Measurements from ENCODE around the gene PTPRN2. TPM values are rescaled to one million over a fixed set of nuclear protein-coding genes. Genes with fewer than 3 reads are reported as not detected.

The PTPRN2 gene
- total and polyA plus RNA-seq, 2 of the 13 experiments (the other 11 are each of a cell fraction or from before 2014, with no cell fraction given): 2.5 to 24.2 TPM

- no peak overlapping the region for H3K4me2 ChIP-seq (ENCODE audit: low read depth, low read length)
- H3K79me2 ChIP-seq (ENCODE audit: insufficient read depth, low read length): no peaks in the 10 kb centered on the region
- ChIA-PET POLR2A (no interaction called here), CTCF (ENCODE audit: low intra/inter-chr PET ratio, low total read pairs) (no interaction called here)
- H3K36me3 ChIP-seq (replicated peaks in 1 of 2; ENCODE audit: control insufficient read depth in 1 of 2, insufficient read depth in 2 of 2, low read length in 2 of 2): no peaks in the 10 kb centered on the region
- no peak overlapping the region for H2AFZ ChIP-seq (ENCODE audit: low read length)
- DNase-seq (ENCODE audit: low spot score): no peak
- no peaks in the 10 kb centered on the region for H4K20me1 ChIP-seq (ENCODE audit: insufficient read depth, low read length)
- peaks cover 22% of the 10 kb centered on the region for H3K4me1 ChIP-seq (ENCODE audit: insufficient read depth, low read length)
- WGBS (ENCODE audit: low lambda C conversion rate): 84% methylated on average over 12 of the region's 13 CpGs
- H3K9ac ChIP-seq (ENCODE audit: insufficient read depth, low read depth, low read length): no peak overlapping the region
- no peaks in the 10 kb centered on the region for H3K9me3 ChIP-seq (ENCODE audit: low read length)
- no TSS peak for BruUV-seq (replicated peaks)
- intact Hi-C loops (cut with micrococcal nuclease; ENCODE audit: unreplicated experiment) (no loop called here), in situ Hi-C loops (cut with HindIII; ENCODE audit: extremely low pct_ligation_motif_present, low pct_unique_long_range_greater_than_20kb) (no loop called here)
- no peak for FAIRE-seq
- no peak overlapping the region for H3K27ac ChIP-seq (ENCODE audit: extremely low read length, insufficient read depth, low read length)
- TF ChIP-seq ZFP36L2 (CRISPR knock-in tag; IDR thresholded peaks at IDR 0.05): no peak
- TF ChIP-seq, protein P1, sequence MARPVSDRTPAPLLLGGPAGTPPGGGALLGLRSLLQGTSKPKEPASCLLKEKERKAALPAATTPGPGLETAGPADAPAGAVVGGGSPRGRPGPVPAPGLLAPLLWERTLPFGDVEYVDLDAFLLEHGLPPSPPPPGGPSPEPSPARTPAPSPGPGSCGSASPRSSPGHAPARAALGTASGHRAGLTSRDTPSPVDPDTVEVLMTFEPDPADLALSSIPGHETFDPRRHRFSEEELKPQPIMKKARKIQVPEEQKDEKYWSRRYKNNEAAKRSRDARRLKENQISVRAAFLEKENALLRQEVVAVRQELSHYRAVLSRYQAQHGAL (CRISPR knock-in tag; IDR thresholded peaks at IDR 0.05; ENCODE audit: not compliant biosample characterization): no peak
- TF ChIP-seq BCL3 (CRISPR knock-in tag; IDR thresholded peaks at IDR 0.05): no peak
- H3K4me3 ChIP-seq (replicated peaks in 1 of 3; ENCODE audit: insufficient read depth in 1 of 3, low read depth in 2 of 3, low read length in 3 of 3): no peak overlapping the region
- H3K27me3 ChIP-seq (ENCODE audit: control insufficient read depth in 1 of 2, insufficient read depth in 2 of 2, low read length in 2 of 2): peaks cover 0 to 11% of the 10 kb centered on the region in 2 experiments; a peak in 1 of 5 replicates
- no peak for ATAC-seq
Measured at GRCh38 chr7:157551325-157552070, 1036.1 kb downstream of the PTPRN2 start.
